ENCODE data around the gene PHACTR3.
A peak's percentile ranks its signal among the peaks of the same experiment; 100 is the strongest.

PHACTR3 gene

GRCh38 chr20:59652381-59652780, 48.0 kb downstream of the PHACTR3 start:
- no peak for DNase-seq

- no peak for DNase-seq
Observed at GRCh38 chr20:59656417-59656816, 52.1 kb downstream of the PHACTR3 start.

DNA sequence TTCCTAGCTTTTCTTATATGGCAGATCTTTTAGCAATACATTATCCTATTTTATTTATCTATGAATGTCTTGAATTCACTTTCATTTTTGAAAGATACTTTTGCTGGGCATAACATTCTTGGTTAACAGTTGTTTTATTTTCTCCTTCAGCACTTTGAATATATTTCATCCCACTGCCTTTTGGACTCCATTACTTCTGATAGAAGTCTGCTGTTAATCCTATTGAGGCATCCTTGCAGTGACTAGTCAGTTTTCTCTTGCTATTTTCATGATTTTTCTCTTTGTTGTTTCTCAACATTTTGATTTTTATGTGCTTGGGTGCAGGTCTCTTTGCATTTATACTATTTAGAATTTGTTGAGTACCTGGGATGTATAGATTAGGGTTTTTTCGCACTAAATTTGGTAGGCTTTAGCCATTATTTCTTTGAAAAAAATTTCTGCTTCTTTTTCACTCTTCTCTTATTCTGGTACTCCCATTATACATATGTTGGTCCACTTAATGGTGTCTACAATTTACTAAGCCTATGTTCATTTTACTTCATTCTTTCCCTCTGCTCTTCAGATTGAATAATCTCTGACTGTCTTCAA, 53.2 kb downstream of the PHACTR3 start:
- peak; percentile 5 for DNase-seq

GRCh38 chr20:59660471-59660870, 56.1 kb downstream of the PHACTR3 start:
- DNase-seq, result no peak

GRCh38 chr20:59661153-59661552, 56.8 kb downstream of the PHACTR3 start:
- DNase-seq, result no peak

GRCh38 chr20:59661621-59662020, 57.3 kb downstream of the PHACTR3 start:
- DNase-seq, result no peak

GRCh38 chr20:59662161-59662560, 57.8 kb downstream of the PHACTR3 start:
- no peak for DNase-seq

DNA sequence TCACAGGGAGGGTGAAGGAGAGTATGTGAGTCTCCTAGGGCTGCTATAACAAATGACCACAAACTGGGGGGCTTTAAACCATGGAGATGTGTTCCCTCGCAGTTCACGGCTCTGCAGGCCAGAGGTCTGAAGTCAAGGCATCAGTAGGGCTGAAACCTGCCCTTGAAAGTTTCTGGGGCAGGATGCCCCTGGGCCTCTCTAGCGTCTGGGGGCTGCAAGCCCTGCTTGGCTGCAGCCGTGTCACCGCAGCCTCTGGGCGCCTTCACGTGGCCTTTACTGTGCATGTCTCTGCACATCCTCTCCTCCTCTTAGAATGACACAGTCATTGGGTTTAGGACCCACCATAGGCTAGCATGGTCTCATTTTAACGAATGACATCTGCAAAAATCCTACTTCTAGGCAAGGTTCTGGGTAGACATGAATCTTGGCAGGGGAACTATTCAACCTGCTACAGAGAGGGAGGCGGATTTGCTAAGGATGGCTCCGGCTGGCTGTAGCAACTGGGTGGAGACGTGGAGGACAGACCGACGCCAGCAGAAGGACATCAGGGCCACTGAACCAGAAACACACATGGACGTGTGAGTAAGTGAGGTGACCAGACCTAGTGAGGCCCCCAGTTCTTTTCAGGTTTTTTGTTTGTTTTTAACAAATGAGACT, 58.6 kb downstream of the PHACTR3 start:
- no peak for DNase-seq

- peak; percentile 7 for DNase-seq
Observed at GRCh38 chr20:59663513-59664060, 59.2 kb downstream of the PHACTR3 start.

- DNase-seq, result no peak
Observed at GRCh38 chr20:59664421-59664941, 60.1 kb downstream of the PHACTR3 start.

DNA sequence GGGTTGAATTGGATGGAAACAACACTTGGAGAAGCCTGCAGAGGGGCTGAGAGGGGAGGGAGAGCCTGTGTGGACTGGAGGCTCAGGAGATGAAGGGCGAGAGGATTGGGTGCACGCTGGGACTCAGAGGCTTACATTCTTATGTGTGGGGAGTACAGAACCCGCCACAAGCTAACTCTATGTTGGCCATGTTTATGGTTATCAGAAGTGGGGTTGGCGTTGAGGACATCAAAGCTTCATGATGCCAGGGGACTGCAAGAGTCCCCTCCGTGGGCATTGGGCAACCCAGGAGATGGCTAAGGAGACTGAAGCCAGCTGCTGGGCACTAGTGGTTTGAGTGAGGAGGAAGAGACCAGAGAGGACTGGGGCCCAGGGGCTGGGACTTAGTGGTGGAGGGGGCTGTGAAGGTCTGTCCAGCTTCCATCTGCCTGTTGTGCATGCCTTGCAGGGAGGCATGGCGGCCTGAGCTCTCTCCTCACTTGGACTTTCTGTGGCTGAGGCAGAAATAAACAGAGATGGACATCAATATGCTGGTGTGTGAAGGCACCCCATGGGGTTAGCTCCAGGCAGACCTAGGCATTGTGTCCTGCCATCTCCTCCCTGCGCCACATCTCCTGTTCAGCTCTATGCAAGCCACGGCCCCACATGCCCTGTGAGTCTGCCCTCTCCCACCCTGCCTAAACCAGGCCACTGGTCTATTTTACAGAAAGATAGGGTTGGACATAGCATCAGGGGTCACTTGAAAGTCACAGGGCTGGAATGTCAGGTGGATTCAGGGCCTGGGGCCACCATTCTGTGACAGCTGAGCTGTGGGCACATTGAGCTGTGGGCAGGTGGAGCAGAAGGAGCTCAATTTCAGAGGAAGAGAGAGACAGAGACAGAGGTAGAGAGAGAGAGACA, 61.6 kb downstream of the PHACTR3 start:
- DNase-seq, result no peak

GRCh38 chr20:59666586-59666985, 62.2 kb downstream of the PHACTR3 start:
- DNase-seq, result no peak

DNA sequence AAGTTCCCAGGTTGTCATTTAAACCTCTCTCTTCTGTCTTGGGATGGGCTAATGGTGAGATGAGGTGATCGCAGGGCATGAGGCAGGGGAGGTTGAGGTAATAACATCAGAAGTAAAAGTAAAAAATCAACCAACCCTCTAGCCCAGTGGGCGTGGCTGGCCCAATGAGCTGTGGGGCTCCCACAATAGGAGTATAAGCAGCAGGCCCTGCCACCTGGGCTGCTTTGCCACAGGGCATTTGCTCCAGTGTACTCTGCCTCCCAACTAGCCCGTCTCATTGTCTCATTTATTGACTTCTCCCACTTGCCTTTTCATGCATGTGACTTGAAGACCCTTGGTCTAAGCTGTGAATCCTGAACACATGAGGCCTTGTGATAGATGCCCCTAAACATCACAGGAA, 62.8 kb downstream of the PHACTR3 start:
- DNase-seq, result no peak

DNA sequence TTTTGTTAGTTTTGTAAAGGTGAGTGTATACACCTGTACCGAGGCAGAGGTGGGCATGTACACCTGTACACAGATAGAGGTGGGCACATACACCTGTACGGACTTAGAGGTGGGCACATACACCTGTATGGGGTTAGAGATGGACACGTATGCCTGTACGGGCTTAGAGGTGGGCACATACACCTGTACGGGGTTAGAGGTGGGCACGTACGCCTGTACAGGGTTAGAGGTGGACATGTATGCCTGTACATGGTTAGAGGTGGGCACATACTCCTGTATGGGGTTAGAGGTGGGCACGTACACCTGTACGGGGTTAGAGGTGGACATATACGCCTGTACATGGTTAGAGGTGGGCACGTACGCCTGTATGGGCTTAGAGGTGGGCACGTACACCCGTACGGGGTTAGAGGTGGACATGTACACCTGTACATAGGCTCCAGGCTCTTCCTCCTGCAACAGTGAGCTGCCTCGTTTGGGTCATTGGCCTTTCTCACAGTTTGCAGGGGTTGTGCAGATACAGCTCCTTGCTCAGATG, 63.7 kb downstream of the PHACTR3 start:
- DNase-seq, result no peak

DNA sequence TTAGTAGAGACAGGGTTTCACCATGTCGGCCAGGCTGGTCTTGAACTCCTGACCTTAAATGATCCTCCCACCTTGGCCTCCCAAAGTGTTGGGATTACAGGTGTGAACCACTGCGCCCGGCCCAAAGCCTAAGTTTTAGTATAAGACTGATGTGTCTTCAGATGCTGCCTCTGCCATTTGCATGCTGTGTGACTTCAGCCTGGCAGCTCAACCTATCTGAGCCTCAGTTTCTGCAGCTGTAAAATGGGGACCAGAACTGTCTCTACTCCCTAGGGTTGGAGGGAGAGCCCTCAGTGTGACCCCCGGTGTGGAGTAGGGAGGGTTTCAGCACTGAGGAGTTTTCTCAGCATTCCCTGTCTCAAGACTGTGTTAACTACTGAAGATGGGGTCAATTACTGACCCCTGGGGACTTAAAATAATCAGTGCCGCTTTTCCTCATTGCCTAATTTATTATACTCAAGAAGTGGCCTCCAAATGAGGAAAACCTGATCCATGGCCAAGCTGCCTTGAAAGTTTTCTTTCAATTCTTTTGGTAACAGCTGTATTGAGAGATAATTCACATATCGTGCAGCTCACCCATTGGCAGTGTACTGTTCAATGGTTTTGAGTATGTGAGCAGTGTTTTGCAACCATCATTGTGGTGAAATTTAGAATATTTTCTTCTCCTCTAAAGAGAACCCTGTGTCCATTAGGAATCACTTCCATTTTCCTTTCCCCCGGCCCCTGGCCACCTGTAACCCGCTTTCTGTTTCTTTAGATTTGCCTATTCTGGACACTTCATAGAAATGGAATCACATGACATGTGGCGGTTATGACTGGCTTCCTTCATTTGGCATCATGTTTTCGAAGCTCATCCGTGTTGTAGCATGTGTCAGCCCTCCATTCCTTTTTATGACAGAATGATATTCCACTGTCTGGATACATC, 64.8 kb downstream of the PHACTR3 start:
- DNase-seq, result no peak

- no peak for DNase-seq
Observed at GRCh38 chr20:59670786-59671492, 66.6 kb downstream of the PHACTR3 start.

DNA sequence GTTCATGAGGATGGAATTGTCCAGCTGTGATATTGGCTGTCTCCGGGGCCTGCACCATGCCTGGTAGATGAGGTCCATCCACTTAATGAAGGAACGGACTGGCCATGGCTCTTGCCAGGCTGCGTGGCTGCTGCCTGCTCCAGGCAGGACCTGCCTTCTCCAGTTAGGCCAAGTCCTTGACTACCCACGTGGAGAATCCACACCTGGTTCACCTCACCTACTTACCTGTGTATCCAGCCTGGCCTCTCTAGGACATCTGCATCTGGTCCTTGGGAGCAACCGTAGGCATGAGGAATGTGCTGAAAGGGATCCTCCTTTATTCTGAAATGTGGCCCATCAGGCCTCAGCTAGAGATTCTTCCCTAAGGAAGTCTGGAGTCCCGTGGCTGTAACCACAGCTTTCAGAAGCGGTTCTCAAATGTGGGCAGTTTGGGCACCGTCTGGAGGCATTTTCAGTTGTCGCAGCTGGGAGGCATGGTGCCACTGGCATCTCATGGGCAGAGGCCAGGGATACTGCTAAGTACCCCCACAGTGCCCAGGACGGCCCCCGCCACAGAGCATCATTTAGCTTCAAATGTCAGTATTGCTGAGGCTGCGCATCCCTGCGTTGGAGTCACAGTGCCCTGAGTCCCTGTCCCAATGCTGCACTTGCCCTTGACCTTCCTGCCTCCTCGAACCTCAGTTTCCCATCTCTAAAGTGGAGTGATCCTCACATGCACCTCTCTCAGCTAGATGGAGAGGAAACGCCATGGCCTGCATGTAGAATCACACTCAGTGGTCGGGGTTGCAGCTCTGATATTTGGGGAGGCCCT, 67.5 kb downstream of the PHACTR3 start:
- DNase-seq, result no peak

DNA sequence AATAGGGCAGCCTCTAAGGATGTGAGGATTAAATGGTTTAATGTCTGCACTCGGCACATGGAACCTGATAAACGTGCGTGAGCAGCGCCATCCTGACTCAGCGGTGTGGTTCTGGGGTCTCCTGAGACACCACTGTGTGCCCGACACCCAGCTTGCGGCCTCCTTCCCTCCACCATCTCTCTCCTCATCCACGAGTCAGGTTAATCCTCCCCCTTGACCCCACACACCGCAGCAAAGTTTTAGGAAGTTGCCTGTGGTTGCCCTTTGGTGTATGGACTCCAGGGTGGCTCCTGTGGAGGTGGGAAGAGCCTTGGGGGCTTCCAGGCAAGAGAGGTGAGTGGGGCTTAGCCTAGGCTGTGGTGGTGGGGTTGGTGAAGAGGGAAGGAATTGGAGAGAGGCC, 68.2 kb downstream of the PHACTR3 start:
- DNase-seq, result no peak

DNA sequence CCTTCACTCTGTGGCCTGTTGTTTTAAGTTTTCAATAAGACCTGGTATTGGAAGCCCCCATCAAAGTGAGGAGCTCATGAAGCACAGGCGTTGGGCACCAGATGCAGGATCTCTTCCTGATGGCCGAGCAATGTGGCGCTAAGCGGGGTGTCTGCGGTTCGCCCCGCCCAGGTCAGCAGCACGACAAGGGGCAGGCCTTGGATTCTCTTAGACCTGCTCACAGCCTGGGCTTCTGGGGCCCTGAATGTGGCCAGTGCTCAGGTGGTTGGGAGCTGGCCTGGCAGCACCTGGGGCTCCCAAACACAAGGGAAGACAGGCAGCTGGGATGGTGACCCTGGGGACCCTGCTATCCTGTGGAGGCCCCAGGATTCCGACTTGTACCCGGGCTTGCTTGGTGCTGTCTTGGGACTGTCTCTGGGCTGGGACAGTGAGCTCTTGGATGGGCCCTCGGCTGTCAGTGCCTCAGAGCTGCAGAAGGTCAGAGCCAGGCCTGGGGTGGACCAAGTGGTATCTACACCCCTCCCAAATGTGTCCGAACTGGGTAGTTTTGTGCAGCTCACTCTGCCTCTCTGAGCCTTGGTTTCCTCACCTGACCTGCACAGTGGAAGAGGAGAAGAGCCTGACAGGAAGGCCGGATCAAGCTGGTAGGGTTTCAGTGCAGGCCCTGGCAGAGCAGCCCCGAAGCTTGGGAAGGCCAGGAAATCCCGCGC, 69.1 kb downstream of the PHACTR3 start:
- no peak for DNase-seq

DNA sequence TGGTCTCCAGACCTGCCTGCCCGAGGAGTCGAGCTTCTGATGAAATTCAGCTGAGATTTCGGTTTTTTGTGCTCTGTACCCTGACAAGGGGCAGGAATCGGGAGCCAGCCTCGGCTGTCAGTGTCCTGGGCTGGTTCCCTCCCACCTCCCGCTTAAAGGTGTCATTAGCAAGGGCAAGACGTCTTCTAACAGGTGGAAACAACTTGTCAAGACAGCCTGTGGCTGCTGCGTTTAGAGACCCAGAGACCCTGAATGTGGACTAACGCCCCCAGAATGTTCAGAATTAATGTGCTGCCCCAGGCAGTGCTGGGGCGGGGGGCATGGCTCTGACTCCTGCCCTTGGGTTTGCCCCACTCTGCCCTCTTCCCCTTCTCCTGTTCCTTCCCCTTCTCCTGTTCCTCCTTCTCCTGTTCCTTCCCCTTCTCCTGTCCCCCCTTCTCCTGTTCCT, 69.7 kb downstream of the PHACTR3 start:
- no peak for DNase-seq
